OCI-LY1 (cell line): ENCODE data around the gene RPL27A.

Experiments
- EZH2 ChIP-seq: fragments of 200-600 bp; sonication (generic), shearing (Covaris generic); IDR thresholded peaks from 2 replicates; pipeline ENCODE4 v1.8.0; 2017; ENCODE audit warnings: borderline replicate concordance, mixed run types, mild to moderate bottlenecking, antibody characterized with exemption, low read length, moderate library complexity, mixed read lengths
- TF ChIP-seq, protein P1 (sequence below): fragments of 200-600 bp; sonication (generic), shearing (Covaris generic); IDR thresholded peaks from 2 replicates; pipeline ENCODE4 v1.5.1; 2017; ENCODE audit warnings: mild to moderate bottlenecking, antibody characterized with exemption, low read length, moderate library complexity, mixed read lengths

DNA sequence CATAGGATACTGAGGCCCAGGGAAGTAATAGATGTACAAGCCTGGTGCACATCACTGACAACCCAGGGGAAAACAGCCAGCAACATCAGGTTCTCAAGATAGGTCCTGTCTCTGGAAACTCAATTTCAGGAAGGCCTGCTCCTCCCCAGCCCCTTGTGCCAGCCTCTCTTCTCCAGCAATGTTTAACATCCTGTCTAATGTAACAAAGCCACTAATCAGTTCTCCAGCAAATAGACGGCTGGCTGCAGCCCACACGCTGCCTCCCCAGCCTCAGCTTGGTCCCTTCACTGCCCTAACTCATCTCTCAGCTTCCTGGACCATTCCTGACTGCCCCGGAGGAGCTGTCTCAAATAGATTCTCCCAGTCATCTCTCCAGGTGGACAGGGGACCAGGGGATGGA, 37.8 kb downstream of the RPL27A start:
- no peak for TF ChIP-seq EZH2
- TF ChIP-seq, protein P1, sequence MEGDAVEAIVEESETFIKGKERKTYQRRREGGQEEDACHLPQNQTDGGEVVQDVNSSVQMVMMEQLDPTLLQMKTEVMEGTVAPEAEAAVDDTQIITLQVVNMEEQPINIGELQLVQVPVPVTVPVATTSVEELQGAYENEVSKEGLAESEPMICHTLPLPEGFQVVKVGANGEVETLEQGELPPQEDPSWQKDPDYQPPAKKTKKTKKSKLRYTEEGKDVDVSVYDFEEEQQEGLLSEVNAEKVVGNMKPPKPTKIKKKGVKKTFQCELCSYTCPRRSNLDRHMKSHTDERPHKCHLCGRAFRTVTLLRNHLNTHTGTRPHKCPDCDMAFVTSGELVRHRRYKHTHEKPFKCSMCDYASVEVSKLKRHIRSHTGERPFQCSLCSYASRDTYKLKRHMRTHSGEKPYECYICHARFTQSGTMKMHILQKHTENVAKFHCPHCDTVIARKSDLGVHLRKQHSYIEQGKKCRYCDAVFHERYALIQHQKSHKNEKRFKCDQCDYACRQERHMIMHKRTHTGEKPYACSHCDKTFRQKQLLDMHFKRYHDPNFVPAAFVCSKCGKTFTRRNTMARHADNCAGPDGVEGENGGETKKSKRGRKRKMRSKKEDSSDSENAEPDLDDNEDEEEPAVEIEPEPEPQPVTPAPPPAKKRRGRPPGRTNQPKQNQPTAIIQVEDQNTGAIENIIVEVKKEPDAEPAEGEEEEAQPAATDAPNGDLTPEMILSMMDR = no peak
